Measurements from ENCODE around the gene PRLHR. TPM values are rescaled to one million over a fixed set of nuclear protein-coding genes. Genes with fewer than 3 reads are reported as not detected.

Gene PRLHR
- total RNA-seq, 2 donors from 2014 or later = not detected

- Mint-ChIP-seq H3K36me3 (ENCODE audit: insufficient read depth in 2 of 2) (no peaks in the 10 kb centered on the region), H3K4me3 (no peak overlapping the region), H3K27me3 (ENCODE audit: low read depth) (no peaks in the 10 kb centered on the region), H3K9me3 (no peaks in the 10 kb centered on the region), H3K4me1 (ENCODE audit: low read depth) (no peaks in the 10 kb centered on the region), H3K27ac (no peak overlapping the region)
- DNase-seq (no peak), ATAC-seq (replicated peaks in 1 of 2) (no peak)
These were observed 11.8 kb downstream of the PRLHR start for GRCh38 chr10:118583611-118584010.

GRCh38 chr10:118582511-118582910, 12.9 kb downstream of the PRLHR start:
- DNase-seq (no peak), ATAC-seq (replicated peaks in 1 of 2) (no peak)
- Mint-ChIP-seq H3K9me3 (no peaks in the 10 kb centered on the region), H3K36me3 (ENCODE audit: insufficient read depth in 2 of 2) (no peaks in the 10 kb centered on the region), H3K27me3 (ENCODE audit: low read depth) (no peaks in the 10 kb centered on the region), H3K4me1 (ENCODE audit: low read depth) (no peaks in the 10 kb centered on the region), H3K27ac (no peak overlapping the region), H3K4me3 (no peak overlapping the region)

- H3K27ac Mint-ChIP-seq = no peak overlapping the region
- DNase-seq = no peak
- H3K4me1 Mint-ChIP-seq (ENCODE audit: low read depth) = no peaks in the 10 kb centered on the region
- no peaks in the 10 kb centered on the region for H3K9me3 Mint-ChIP-seq
- H3K36me3 Mint-ChIP-seq (ENCODE audit: insufficient read depth in 2 of 2) = no peaks in the 10 kb centered on the region
- no peak overlapping the region for H3K4me3 Mint-ChIP-seq
- H3K27me3 Mint-ChIP-seq (ENCODE audit: low read depth) = no peaks in the 10 kb centered on the region
- ATAC-seq (replicated peaks in 1 of 2) = no peak
These were observed 14.1 kb downstream of the PRLHR start for GRCh38 chr10:118581340-118581739.

GRCh38 chr10:118580702-118581101, 14.7 kb downstream of the PRLHR start:
- no peaks in the 10 kb centered on the region for H3K36me3 Mint-ChIP-seq (ENCODE audit: insufficient read depth in 2 of 2)
- H3K27me3 Mint-ChIP-seq (ENCODE audit: low read depth) = no peaks in the 10 kb centered on the region
- ATAC-seq (replicated peaks in 1 of 2) (no peak), DNase-seq (no peak)
- H3K4me3 Mint-ChIP-seq = no peak overlapping the region
- H3K27ac Mint-ChIP-seq = no peak overlapping the region
- H3K9me3 Mint-ChIP-seq = no peaks in the 10 kb centered on the region
- no peaks in the 10 kb centered on the region for H3K4me1 Mint-ChIP-seq (ENCODE audit: low read depth)

- H3K9me3 Mint-ChIP-seq = no peaks in the 10 kb centered on the region
- ATAC-seq (replicated peaks in 1 of 2) (no peak), DNase-seq (no peak)
- H3K4me1 Mint-ChIP-seq (ENCODE audit: low read depth) = peaks cover 4% of the 10 kb centered on the region
- no peaks in the 10 kb centered on the region for H3K36me3 Mint-ChIP-seq (ENCODE audit: insufficient read depth in 2 of 2)
- H3K27me3 Mint-ChIP-seq (ENCODE audit: low read depth) = no peaks in the 10 kb centered on the region
- no peak overlapping the region for H3K4me3 Mint-ChIP-seq
- no peak overlapping the region for H3K27ac Mint-ChIP-seq
These were observed 21.9 kb downstream of the PRLHR start for GRCh38 chr10:118573512-118573911.

- H3K27ac Mint-ChIP-seq = no peak overlapping the region
- peaks cover 6% of the 10 kb centered on the region for H3K4me1 Mint-ChIP-seq (ENCODE audit: low read depth)
- H3K4me3 Mint-ChIP-seq = no peak overlapping the region
- DNase-seq = no peak
- no peaks in the 10 kb centered on the region for H3K9me3 Mint-ChIP-seq
- no peak for ATAC-seq (replicated peaks in 1 of 2)
- no peaks in the 10 kb centered on the region for H3K36me3 Mint-ChIP-seq (ENCODE audit: insufficient read depth in 2 of 2)
- no peaks in the 10 kb centered on the region for H3K27me3 Mint-ChIP-seq (ENCODE audit: low read depth)
These were observed 23.0 kb downstream of the PRLHR start for GRCh38 chr10:118572256-118573041.

GRCh38 chr10:118571123-118571522, 24.3 kb downstream of the PRLHR start:
- Mint-ChIP-seq H3K36me3 (ENCODE audit: insufficient read depth in 2 of 2) (no peaks in the 10 kb centered on the region), H3K4me3 (no peak overlapping the region), H3K27me3 (ENCODE audit: low read depth) (no peaks in the 10 kb centered on the region), H3K4me1 (ENCODE audit: low read depth) (peaks cover 6% of the 10 kb centered on the region), H3K27ac (no peak overlapping the region), H3K9me3 (no peaks in the 10 kb centered on the region)
- DNase-seq (no peak), ATAC-seq (replicated peaks in 1 of 2) (no peak)

- no peak overlapping the region for H3K4me3 Mint-ChIP-seq
- H3K9me3 Mint-ChIP-seq = no peaks in the 10 kb centered on the region
- H3K27ac Mint-ChIP-seq = no peak overlapping the region
- H3K4me1 Mint-ChIP-seq (ENCODE audit: low read depth) = peaks cover 6% of the 10 kb centered on the region
- DNase-seq (no peak), ATAC-seq (replicated peaks in 1 of 2) (no peak)
- H3K27me3 Mint-ChIP-seq (ENCODE audit: low read depth) = no peaks in the 10 kb centered on the region
- no peaks in the 10 kb centered on the region for H3K36me3 Mint-ChIP-seq (ENCODE audit: insufficient read depth in 2 of 2)
These were observed 24.9 kb downstream of the PRLHR start for GRCh38 chr10:118570591-118570990.

GRCh38 chr10:118569882-118570252, 25.6 kb downstream of the PRLHR start:
- ATAC-seq (replicated peaks in 1 of 2) = no peak

GRCh38 chr10:118569241-118569881, 26.1 kb downstream of the PRLHR start:
- H3K9me3 Mint-ChIP-seq = no peaks in the 10 kb centered on the region
- H3K27me3 Mint-ChIP-seq (ENCODE audit: low read depth) = no peaks in the 10 kb centered on the region
- DNase-seq (no peak), ATAC-seq (replicated peaks in 1 of 2) (no peak)
- H3K36me3 Mint-ChIP-seq (ENCODE audit: insufficient read depth in 2 of 2) = no peaks in the 10 kb centered on the region
- no peak overlapping the region for H3K4me3 Mint-ChIP-seq
- no peak overlapping the region for H3K27ac Mint-ChIP-seq
- peaks cover 6% of the 10 kb centered on the region for H3K4me1 Mint-ChIP-seq (ENCODE audit: low read depth)

More at GRCh38 chr10:118569882-118570252, 25.6 kb downstream of the PRLHR start:
- Mint-ChIP-seq H3K9me3 (no peaks in the 10 kb centered on the region), H3K36me3 (ENCODE audit: insufficient read depth in 2 of 2) (no peaks in the 10 kb centered on the region), H3K27ac (no peak overlapping the region), H3K4me1 (ENCODE audit: low read depth) (peaks cover 6% of the 10 kb centered on the region), H3K4me3 (no peak overlapping the region), H3K27me3 (ENCODE audit: low read depth) (no peaks in the 10 kb centered on the region)
- no peak for DNase-seq

GRCh38 chr10:118568327-118568848, 27.1 kb downstream of the PRLHR start:
- Mint-ChIP-seq H3K4me3 (no peak overlapping the region), H3K27ac (no peak overlapping the region), H3K36me3 (ENCODE audit: insufficient read depth in 2 of 2) (no peaks in the 10 kb centered on the region), H3K4me1 (ENCODE audit: low read depth) (peaks cover 6% of the 10 kb centered on the region), H3K9me3 (no peaks in the 10 kb centered on the region), H3K27me3 (ENCODE audit: low read depth) (no peaks in the 10 kb centered on the region)
- DNase-seq = peak; percentile 53 to 61
- peak; percentile 49 to 52 for ATAC-seq (replicated peaks in 1 of 2)

- ATAC-seq (replicated peaks in 1 of 2) (no peak), DNase-seq (no peak)
- Mint-ChIP-seq H3K27ac (no peak overlapping the region), H3K27me3 (ENCODE audit: low read depth) (no peaks in the 10 kb centered on the region), H3K4me3 (no peak overlapping the region), H3K4me1 (ENCODE audit: low read depth) (peaks cover 6% of the 10 kb centered on the region), H3K9me3 (no peaks in the 10 kb centered on the region), H3K36me3 (ENCODE audit: insufficient read depth in 2 of 2) (no peaks in the 10 kb centered on the region)
These were observed 27.7 kb downstream of the PRLHR start for GRCh38 chr10:118567701-118568248.

GRCh38 chr10:118566911-118567310, 28.5 kb downstream of the PRLHR start:
- H3K9me3 Mint-ChIP-seq = no peaks in the 10 kb centered on the region

More at GRCh38 chr10:118566911-118567310, 28.5 kb downstream of the PRLHR start:
- no peaks in the 10 kb centered on the region for H3K36me3 Mint-ChIP-seq (ENCODE audit: insufficient read depth in 2 of 2)
- DNase-seq (no peak), ATAC-seq (replicated peaks in 1 of 2) (no peak)
- no peak overlapping the region for H3K4me3 Mint-ChIP-seq
- peaks cover 6% of the 10 kb centered on the region for H3K4me1 Mint-ChIP-seq (ENCODE audit: low read depth)
- H3K27ac Mint-ChIP-seq = no peak overlapping the region
- H3K27me3 Mint-ChIP-seq (ENCODE audit: low read depth) = no peaks in the 10 kb centered on the region
